ENCODE data around the gene AUTS2.

AUTS2 gene

DNA sequence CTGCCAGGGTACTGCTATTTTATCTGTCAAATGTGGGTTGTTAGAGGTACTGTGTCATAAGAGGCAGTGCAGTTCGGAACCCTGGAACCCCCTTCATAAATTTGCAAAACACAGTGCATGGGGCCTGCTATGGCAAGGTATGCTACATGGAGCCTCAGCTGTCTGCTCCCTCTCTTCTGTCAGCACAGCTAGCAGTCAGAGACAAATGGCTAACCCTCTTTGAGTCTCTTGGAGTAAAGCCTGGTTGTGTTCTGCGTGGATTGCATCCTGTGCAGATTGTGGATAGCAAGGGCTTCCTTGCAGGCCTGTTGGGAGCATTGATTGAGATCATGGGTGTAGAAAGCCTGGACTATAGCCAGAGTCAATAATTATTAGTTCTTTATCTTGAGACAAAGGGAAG is 397.8 kb downstream of the AUTS2 start:
- TF ChIP-seq, protein P1, sequence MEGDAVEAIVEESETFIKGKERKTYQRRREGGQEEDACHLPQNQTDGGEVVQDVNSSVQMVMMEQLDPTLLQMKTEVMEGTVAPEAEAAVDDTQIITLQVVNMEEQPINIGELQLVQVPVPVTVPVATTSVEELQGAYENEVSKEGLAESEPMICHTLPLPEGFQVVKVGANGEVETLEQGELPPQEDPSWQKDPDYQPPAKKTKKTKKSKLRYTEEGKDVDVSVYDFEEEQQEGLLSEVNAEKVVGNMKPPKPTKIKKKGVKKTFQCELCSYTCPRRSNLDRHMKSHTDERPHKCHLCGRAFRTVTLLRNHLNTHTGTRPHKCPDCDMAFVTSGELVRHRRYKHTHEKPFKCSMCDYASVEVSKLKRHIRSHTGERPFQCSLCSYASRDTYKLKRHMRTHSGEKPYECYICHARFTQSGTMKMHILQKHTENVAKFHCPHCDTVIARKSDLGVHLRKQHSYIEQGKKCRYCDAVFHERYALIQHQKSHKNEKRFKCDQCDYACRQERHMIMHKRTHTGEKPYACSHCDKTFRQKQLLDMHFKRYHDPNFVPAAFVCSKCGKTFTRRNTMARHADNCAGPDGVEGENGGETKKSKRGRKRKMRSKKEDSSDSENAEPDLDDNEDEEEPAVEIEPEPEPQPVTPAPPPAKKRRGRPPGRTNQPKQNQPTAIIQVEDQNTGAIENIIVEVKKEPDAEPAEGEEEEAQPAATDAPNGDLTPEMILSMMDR (IDR thresholded peaks at IDR 0.05; ENCODE audit: extremely low read depth, missing control alignments): no peak
- DNase-seq (ENCODE audit: low spot score): no peak

DNA sequence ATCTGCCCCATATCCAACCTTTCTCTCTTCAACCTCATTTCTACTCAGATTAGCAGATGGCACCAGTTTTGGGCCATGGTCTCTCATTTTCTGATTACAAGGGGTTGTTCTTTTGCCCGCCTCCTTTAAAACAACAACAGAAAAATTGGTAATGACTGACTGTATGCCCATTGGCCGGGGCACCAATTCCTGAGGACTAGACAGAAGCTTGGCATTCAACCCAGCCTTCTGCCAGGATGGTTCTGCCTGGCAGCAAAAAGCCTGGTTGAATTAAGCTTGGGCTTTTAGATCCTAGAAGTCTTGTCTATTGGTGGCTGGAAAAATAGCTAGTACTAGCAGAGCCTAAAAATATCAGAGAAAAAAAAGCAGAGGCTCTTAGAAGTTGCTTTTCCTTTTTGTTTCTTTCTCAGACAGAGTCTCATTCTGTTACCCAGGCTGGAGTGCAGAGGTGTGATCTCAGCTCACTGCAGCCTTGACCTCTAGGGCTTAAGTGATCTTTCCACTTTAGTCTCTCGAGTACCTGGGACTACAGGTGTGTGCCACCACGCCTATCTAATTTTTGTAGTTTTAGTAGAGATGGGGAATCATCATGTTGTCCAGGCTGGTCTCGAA is 402.6 kb downstream of the AUTS2 start:
- DNase-seq (ENCODE audit: low spot score): no peak
- TF ChIP-seq, protein P1 (IDR thresholded peaks at IDR 0.05; ENCODE audit: extremely low read depth, missing control alignments): no peak

DNA sequence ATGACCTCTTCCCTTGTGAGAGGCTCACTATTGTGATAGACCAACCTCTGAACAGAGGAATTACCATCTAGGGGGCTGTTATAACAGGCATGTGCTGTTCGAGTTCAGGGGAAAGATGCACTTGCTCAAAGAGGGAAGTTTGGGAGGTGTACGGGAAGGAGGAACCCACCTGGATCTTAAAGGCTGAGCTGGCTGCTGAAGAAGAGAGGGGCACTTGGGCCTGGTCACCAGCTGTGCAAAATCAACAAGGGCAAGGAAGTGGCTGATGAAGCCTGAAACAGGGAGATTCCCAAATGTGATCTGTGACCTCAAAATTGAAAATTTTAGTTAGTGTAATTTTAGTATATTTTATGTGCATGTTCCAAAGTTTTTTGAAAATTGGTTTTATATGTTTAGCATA is 407.2 kb downstream of the AUTS2 start:
- DNase-seq (ENCODE audit: low spot score): no peak
- TF ChIP-seq, protein P1 (IDR thresholded peaks at IDR 0.05; ENCODE audit: extremely low read depth, missing control alignments): no peak

DNA sequence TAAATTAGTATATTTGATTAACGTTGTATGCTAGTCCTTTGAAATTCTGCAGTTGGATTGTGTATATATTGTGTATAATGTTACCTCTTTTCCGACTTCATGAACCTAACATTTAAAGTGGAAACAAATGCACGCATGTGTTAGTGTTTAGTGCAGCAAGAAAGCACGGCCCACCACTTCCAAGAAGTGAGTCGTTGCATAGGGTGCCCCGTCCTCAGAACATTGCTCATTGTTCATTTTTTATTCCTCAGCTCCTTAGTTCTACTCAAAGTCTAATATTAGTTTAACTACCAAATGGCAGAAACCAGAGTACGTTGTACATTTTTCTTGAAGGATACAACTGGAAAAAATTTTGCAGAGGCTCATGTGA is 407.6 kb downstream of the AUTS2 start:
- no peak for DNase-seq (ENCODE audit: low spot score)
- TF ChIP-seq, protein P1 (IDR thresholded peaks at IDR 0.05; ENCODE audit: extremely low read depth, missing control alignments): no peak

DNA sequence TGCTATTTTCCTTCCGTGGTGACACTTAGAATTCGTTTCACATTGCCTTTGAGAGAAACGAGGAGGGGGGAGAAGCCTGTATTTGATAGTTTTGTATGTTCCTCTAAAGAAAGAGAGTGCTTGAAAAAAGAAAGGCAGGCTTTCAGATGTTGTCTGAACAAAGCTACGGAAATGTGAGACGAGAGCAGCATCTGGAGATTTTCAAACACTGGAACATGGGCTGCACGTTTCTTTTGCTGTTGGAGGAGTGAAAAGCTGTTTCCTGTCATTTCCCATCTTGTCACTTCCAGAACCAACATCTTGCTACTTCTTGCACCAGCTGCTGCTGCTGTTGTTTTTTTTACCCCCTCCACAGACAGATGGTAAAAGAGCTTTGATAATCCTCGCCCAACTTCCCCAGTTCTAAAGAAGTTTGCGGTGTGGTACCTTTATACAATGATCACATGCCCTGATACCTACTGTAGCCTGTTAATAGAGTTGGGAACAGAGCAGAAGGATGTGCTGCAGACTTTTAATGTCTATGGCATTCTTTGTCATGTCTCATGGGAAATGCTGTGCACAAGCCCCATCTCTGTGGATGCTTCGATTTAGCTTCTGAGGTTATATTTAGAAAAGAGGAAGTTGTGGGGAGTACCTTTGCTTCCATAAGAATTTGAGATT is 408.1 kb downstream of the AUTS2 start:
- TF ChIP-seq, protein P1 (IDR thresholded peaks at IDR 0.05; ENCODE audit: extremely low read depth, missing control alignments): no peak

DNA sequence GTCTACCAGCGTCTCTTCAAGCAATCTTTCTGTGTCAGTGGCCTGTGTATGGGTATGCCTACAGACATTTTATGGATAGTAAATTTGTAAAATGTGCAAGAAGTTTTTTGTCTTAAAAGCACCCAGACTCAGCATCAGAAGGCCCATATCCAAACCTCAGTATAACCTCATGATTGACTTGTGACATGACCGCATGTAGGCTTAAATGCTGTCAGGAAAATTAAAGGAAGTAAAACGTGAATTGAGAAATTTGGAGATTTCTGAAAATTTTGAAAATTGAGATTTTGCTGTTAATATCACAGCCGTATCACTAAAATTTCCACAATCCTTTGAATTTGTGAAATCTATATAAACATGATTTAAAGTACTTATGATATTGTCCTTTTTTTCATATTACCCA is 410.2 kb downstream of the AUTS2 start:
- TF ChIP-seq, protein P1 (IDR thresholded peaks at IDR 0.05; ENCODE audit: extremely low read depth, missing control alignments): no peak
- no peak for DNase-seq (ENCODE audit: low spot score)

More for the DNA sequence above, 408.1 kb downstream of the AUTS2 start:
- no peak for DNase-seq (ENCODE audit: low spot score)

DNA sequence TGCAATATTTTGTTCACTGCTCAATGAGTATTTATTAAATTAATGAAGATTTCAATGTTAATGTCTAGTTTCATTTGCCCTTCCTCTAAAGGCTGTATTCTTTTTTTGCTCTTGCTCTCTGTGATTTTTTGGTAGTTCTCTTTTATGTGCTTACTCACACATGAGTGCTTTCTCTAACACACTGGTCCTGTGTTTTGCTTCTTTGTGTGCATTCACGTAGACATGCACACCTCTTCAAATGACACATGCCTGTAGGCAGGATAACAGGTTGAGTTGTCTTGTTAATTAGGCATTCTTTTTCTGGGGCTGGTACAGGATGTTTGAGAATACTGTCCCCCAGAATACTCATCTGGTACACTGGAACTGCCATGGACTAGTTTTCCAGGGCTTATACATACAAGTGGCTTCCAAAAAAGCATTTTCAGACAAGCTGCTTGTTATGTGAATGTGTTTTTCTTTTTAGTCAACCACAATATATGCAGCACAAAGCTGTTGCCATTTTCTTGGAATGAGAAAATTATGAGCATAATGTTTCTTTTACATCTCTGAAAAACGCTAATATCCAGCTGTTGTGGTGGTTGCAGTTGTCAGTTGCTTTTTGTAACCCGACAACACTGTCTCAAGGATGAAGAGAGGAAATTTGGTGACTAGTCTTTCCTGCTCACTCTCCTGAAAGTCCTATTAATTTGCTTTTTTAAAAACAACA is 416.4 kb downstream of the AUTS2 start:
- TF ChIP-seq, protein P1 (IDR thresholded peaks at IDR 0.05; ENCODE audit: extremely low read depth, missing control alignments): no peak
- DNase-seq (ENCODE audit: low spot score): no peak
